KOPT-K1 (cell line): Measurements from ENCODE around the gene TMEM203.

Experiments used
- H3K27ac ChIP-seq: fragments of 200-600 bp; sonication (generic); 2 replicates; pipeline ENCODE4 v1.5.1; 2016; ENCODE audit warnings: antibody characterized with exemption, mild to moderate bottlenecking, low read depth, low read length; ENCODE audit not compliant: poor library complexity, severe bottlenecking
- H3K36me3 ChIP-seq: fragments of 200-600 bp; sonication (generic); 2 replicates; pipeline ENCODE4 v1.5.1; 2017; ENCODE audit warnings: antibody characterized with exemption, mild to moderate bottlenecking, low read length, moderate library complexity; ENCODE audit not compliant: insufficient read depth
- H3K9me3 ChIP-seq: fragments of 200-600 bp; sonication (generic); 2 replicates; pipeline ENCODE4 v1.5.1; 2017; ENCODE audit warnings: antibody characterized with exemption, low read length, mild to moderate bottlenecking; ENCODE audit not compliant: insufficient read depth, poor library complexity, severe bottlenecking

TMEM203 gene

DNA sequence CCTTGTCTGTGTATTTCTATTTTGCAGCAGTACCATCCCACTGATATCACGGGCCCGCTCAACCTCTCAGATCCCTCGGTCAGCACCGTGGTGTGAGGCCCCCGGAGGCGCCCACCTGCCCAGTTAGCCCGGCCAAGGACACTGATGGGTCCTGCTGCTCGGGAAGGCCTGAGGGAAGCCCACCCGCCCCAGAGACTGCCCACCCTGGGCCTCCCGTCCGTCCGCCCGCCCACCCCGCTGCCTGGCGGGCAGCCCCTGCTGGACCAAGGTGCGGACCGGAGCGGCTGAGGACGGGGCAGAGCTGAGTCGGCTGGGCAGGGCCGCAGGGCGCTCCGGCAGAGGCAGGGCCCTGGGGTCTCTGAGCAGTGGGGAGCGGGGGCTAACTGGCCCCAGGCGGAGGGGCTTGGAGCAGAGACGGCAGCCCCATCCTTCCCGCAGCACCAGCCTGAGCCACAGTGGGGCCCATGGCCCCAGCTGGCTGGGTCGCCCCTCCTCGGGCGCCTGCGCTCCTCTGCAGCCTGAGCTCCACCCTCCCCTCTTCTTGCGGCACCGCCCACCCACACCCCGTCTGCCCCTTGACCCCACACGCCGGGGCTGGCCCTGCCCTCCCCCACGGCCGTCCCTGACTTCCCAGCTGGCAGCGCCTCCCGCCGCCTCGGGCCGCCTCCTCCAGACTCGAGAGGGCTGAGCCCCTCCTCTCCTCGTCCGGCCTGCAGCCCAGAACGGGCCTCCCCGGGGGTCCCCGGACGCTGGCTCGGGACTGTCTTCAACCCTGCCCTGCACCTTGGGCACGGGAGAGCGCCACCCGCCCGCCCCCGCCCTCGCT is 37.5 kb downstream of the TMEM203 start:
- H3K36me3 ChIP-seq = no peaks in the 10 kb centered on the region
- no peaks in the 10 kb centered on the region for H3K9me3 ChIP-seq
- H3K27ac ChIP-seq = no peak overlapping the region

DNA sequence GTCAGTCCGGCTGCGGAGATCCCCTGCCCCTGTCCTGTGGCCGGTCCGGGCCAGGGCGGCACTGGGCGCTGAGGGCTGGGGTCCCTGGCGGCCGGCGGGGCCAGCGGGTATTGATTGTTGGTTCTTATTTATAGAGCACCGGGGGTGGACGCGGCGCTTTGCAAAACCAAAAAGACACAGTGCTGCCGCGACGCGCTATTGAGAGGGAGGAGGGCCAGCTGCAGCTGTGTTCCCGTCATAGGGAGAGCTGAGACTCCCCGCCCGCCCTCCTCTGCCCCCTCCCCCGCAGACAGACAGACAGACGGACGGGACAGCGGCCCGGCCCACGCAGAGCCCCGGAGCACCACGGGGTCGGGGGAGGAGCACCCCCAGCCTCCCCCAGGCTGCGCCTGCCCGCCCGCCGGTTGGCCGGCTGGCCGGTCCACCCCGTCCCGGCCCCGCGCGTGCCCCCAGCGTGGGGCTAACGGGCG is 38.1 kb downstream of the TMEM203 start:
- Histone ChIP-seq H3K27ac (no peak overlapping the region), H3K36me3 (no peaks in the 10 kb centered on the region), H3K9me3 (no peaks in the 10 kb centered on the region)

DNA sequence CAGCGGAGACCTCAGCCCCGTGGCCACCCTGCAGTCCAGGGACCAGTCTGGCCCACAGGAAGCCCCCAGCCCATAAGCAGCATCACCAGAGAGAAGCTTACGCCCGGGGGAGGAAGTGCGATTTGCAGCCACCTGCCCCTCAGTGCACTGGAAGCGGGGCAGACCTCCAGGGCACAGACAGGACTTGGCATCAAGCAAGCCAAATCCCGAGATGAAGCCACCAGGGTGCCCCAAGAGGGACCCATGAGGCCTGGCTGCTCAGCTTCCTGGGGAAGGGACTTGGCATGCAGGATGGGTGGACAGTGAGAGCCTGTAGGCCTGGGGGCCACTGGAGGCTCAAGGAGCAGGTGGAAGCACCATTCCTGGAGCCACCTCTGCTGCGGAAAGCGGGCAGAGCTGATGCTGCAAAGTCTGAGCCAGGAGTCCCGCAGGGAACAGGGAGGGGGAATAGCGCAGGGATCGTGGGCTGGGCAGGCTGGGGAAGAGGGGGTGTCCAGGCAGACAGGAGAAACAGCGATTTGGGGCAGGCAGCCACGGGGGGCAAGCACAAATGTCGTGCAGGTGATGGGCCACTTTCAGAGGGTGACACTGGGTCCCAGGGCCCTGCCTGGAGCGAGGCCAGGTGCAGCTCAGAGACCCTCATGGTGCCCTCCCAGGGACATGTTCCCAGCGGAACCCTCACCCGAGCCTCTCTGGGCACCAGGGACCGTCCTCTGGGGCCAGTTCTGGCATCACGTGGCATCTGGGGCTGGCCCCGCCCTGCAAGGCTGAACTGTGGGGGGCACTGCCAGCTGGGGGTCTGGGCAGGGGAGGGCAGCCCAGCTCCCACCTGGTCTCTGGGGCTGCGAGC is 38.8 kb downstream of the TMEM203 start:
- H3K9me3 ChIP-seq = no peaks in the 10 kb centered on the region
- no peaks in the 10 kb centered on the region for H3K36me3 ChIP-seq
- no peak overlapping the region for H3K27ac ChIP-seq

DNA sequence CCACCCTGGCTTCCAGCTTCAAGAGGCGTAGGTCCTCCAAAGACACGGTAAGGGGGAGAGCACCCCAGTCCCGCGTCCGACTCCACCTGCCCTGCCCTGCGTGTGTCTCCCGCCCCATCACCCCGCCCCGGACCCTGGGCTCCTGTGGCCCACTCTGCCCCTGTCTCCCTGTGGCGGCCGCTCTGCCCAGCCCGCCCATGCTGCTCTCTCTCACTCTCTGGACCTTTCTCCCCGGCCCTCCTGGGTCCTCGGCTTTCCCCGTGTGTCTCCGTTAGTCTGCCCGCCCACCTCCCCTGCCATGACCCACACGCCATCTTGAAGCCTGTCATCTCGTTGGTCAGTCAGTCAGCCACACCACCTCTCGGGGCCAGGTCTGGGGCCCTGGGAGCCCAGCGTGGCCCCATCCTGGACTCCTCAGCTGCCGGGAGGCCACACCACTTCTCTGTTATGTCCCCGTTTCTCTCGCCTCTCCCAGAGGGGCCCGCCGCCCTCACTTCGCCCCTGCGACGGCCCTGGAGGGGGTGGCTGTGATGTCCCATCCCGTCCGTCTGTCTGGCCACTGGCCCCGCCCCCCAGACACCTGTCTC is 40.1 kb downstream of the TMEM203 start:
- no peak overlapping the region for H3K27ac ChIP-seq
- no peaks in the 10 kb centered on the region for H3K9me3 ChIP-seq
- H3K36me3 ChIP-seq = no peaks in the 10 kb centered on the region

DNA sequence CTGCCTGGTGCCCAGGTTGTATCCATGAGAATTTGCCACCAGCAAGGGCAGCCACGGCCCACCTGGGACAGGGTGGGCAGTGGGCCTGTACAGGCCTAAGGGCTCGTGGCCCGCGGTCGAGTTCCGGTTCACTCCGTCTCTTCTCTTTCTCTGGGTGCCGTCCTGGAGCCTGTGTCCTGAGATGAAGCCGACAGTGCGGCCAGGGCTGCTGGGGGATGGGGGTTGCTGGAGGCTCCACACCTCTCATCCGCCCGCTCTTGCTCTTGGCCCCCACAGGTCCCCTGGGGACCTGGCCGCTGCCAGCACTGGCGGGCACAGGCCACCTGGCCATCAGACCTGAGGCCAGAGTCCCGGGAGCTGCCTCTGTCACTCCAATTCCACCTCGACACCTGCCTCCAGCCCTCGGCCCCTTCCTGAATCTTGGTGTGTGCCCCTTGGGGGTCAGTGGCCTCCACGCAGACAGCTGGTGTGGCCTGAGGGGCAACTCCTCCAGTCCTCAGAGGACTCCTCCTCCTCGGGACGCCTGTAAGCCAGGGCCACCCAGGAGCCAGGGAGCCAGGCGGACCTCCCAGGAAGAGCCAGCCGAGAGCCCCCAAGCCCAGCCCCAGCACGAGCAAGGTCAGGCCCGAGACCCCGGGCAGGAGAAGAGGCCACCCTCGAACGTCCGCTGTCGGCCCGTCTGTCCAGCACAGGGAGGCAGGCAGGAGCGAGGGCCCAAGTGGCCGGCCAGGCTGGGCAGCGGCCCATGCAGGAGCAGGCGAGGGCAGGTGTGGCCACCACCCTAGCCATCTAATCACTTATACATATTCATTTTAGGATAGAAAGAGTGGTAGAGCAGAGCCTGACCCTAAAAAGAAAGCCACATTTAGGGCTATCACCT is 40.8 kb downstream of the TMEM203 start:
- Histone ChIP-seq H3K27ac (no peak overlapping the region), H3K9me3 (no peaks in the 10 kb centered on the region), H3K36me3 (no peaks in the 10 kb centered on the region)

DNA sequence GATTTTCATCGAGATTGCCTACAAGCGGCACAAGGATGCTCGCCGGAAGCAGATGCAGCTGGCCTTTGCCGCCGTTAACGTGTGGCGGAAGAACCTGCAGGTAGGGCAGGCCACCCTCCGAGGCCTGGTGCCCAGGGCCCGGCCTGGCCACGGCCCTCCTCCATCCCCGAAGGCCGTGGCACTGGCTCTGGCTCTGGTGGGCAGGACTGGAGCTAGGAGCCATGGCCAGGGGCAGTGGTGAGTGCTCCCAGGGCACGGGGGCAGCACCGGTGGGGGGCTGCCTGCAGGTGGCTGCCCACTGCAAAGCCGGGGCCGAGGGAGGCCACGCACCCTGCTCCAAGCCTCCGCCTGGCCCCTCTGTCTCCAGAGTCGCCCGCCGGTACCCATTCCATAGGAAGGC is 41.6 kb downstream of the TMEM203 start:
- Histone ChIP-seq H3K36me3 (no peaks in the 10 kb centered on the region), H3K27ac (no peak overlapping the region), H3K9me3 (no peaks in the 10 kb centered on the region)

DNA sequence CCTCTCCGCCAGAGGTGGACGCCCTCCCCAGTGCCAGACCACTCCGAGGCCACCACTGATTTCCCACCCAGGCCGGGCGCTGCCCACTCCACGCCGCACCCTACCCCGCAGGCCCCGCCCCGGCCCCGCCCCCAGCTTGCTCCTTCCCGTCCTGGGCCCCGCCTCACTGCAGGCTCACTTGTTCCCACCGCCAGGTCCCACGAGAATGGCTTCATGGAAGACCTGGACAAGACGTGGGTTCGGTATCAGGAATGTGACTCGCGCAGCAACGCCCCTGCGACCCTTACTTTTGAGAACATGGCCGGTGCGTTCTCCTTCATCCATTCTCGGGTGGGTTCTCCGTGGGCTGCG is 42.1 kb downstream of the TMEM203 start:
- H3K27ac ChIP-seq = no peak overlapping the region
- no peaks in the 10 kb centered on the region for H3K9me3 ChIP-seq
- H3K36me3 ChIP-seq = no peaks in the 10 kb centered on the region

DNA sequence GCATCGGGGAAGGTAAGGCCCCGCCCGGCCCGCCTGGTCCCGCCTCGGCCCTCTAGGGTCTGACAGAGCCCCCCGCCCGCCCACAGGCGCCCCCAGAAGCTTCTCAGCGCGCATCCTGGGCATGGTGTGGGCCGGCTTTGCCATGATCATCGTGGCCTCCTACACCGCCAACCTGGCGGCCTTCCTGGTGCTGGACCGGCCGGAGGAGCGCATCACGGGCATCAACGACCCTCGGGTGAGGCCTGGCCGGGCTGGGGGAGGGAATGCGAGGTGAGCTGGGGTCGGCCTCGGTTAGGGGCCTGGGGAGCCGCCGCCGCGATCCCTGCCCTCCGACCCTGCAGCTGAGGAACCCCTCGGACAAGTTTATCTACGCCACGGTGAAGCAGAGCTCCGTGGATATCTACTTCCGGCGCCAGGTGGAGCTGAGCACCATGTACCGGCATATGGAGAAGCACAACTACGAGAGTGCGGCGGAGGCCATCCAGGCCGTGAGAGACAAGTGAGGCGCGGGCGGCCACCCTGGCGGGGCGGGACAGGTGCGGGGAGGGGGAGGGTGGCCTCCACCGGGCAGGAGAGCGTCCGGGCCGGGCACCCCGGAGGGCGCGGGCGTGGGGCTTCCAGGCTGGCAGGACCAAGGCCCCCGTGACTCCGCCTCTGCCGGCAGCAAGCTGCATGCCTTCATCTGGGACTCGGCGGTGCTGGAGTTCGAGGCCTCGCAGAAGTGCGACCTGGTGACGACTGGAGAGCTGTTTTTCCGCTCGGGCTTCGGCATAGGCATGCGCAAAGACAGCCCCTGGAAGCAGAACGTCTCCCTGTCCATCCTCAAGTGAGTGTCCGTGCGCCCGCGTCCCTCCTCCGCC is 42.7 kb downstream of the TMEM203 start:
- no peak overlapping the region for H3K27ac ChIP-seq

DNA sequence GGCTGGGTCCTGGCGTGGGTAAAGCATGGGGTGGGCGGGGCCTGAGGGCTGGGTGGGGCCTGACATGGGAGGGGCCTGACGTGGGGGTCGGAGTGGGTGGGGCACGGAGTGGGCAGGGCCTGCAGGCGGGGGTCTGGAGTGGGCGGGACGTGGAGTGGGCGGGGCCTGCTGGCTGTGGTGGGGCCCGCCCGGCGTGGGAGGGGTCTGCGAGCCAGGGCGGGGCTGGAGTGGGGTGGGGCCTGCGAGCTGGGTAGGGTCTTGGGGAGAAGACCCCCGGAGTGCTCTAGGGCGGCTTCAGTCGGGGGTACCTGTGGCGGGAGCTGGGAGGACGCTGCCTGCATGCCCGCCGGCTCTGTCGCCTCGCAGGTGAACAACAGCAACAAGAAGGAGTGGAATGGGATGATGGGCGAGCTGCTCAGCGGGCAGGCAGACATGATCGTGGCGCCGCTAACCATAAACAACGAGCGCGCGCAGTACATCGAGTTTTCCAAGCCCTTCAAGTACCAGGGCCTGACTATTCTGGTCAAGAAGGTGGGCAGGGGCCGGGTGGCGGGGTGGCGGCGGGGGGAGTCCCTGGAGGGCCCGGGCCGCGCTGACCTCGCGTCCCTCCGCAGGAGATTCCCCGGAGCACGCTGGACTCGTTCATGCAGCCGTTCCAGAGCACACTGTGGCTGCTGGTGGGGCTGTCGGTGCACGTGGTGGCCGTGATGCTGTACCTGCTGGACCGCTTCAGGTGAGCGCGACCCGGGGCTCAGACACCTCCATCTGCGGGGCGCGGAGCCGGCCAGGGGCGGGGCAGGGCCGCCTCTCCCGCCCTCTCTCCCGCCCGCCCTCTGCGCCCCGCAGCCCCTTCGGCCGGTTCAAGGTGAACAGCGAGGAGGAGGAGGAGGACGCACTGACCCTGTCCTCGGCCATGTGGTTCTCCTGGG is 43.6 kb downstream of the TMEM203 start:
- Histone ChIP-seq H3K9me3 (no peaks in the 10 kb centered on the region), H3K36me3 (no peaks in the 10 kb centered on the region), H3K27ac (no peak overlapping the region)

More for the DNA sequence above, 42.7 kb downstream of the TMEM203 start:
- H3K9me3 ChIP-seq = no peaks in the 10 kb centered on the region
- H3K36me3 ChIP-seq = no peaks in the 10 kb centered on the region

DNA sequence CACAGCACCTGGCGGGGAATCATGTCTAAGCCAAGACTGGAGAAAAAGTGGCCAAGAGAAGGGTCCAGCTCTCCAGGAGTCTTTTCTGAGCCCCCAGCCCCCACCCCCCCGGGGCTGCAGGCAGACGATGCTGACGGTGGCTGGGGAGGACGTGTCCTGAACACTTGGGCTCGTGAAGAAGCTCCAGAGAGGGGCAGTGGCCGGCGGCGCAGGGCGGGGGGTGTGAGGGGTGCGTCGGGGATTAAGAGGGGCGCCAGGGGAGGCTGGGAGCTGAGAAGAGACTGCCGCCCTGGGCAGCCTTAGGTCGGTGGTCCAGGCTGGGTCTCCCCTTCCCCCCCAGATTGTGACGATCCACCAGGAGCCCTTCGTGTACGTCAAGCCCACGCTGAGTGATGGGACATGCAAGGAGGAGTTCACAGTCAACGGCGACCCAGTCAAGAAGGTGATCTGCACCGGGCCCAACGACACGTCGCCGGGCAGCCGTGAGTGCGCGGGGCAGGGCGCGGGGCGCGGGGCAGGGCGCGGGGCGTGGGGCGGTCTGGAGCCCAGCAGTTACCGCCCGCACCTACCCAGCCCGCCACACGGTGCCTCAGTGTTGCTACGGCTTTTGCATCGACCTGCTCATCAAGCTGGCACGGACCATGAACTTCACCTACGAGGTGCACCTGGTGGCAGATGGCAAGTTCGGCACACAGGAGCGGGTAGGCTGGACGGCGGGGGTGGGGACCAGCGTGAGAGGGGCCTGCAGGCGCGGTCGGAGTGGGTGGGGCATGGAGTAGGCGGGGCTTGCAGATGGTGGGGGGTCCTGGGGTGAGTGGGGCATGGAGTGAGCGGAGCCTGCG is 44.5 kb downstream of the TMEM203 start:
- Histone ChIP-seq H3K9me3 (no peaks in the 10 kb centered on the region), H3K36me3 (no peaks in the 10 kb centered on the region), H3K27ac (no peak overlapping the region)

DNA sequence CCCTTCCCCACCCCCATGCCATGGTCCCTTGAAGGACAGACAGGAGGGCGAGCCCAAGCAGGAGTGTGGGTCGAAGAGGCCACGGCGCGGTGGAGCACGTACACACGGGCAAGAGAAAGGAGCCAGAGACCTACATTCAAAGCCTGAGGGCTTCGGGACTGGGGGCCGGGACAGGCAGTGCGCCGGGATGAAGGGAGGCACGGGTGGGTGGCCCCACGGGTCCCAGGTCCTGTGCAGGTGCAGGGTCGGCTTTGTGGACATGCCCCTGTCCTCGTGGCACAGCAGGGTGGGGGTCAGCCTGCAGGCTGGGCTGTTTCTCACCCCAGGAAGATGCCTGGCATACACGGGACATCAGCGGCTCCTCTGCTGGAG is 45.4 kb downstream of the TMEM203 start:
- Histone ChIP-seq H3K27ac (no peak overlapping the region), H3K9me3 (no peaks in the 10 kb centered on the region), H3K36me3 (no peaks in the 10 kb centered on the region)
